Bronchial epithelial cell (primary cell): ENCODE data around the gene PLG. TPM values are rescaled to one million over a fixed set of nuclear protein-coding genes. Genes with fewer than 3 reads are reported as not detected.

Source experiments
- DNase-seq: peaks from one replicate; pipeline ENCODE4 v3.0.0-alpha.2; 2010; ENCODE audit warnings: low read depth
- FAIRE-seq: peaks from 2 replicates; lab custom pipeline; 2011; peaks lifted over from hg19 to GRCh38; lab: Jason Lieb, UNC
- H3K27me3 ChIP-seq: 2 replicates; pipeline ENCODE4 v1.5.1; 2011; ENCODE audit warnings: low read length; ENCODE audit not compliant: control insufficient read depth, insufficient read depth
- H3K36me3 ChIP-seq: 2 replicates; pipeline ENCODE4 v1.5.1; 2011; ENCODE audit warnings: low read length; ENCODE audit not compliant: control insufficient read depth, insufficient read depth
- H3K4me3 ChIP-seq: 2 replicates; pipeline ENCODE4 v1.5.1; 2011; ENCODE audit warnings: mild to moderate bottlenecking, low read depth, low read length, control low read depth
- total RNA-seq: library from RNA; depleted of rRNA; stranded (reverse); fragments of >200 nt; gene quantifications from 2 replicates; pipeline ENCODE4 v1.2.1, GENCODE V29; 2014
- TF ChIP-seq, protein P1 (sequence below): IDR thresholded peaks from 2 replicates; pipeline ENCODE4 v1.5.1; 2011; ENCODE audit warnings: mild to moderate bottlenecking, moderate library complexity, low read length, control low read depth, inconsistent platforms; ENCODE audit not compliant: insufficient read depth, severe bottlenecking

PLG gene
- total RNA-seq, 1 donor from 2014 or later = not detected

DNA sequence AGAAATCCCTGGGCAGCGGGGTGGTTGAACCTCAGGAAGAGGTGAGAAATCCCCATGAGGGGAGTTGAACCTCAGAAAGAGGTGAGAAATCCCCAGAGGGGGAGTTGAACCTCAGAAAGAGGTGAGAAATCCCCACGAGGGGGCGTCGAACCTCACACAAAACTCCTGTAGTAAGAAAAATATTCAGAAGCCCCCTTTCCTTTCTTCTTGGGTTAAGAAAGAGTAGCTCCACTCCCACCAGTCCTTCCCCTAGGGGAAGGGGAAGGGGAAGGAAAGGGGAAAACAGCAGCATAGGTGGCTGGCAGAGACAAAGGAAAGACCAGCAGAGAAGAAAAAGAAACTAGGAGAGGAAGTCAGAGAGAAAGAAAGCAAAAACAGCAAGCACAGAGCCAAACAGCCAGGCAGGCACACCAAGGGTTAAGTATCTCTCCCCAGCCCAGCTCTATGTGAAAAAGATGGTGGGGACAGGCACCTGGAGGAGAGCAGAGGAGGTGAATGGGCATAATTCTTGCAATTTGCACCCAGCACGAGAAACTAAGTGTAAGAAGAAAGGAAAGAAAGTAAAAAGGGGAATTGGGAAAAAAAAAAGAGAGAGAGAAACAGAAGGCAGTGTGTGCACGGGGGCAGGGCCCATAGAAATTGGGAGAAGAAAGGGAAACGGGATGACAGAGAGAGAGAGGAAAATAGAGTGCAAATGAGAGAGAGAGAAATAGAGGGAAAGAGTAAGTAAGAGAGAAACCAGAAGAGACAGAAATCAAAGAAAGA lies 88.2 kb downstream of the PLG start:
- no peaks in the 10 kb centered on the region for H3K36me3 ChIP-seq
- no peak for DNase-seq
- H3K4me3 ChIP-seq = no peak overlapping the region
- FAIRE-seq = no peak
- no peaks in the 10 kb centered on the region for H3K27me3 ChIP-seq
- TF ChIP-seq, protein P1, sequence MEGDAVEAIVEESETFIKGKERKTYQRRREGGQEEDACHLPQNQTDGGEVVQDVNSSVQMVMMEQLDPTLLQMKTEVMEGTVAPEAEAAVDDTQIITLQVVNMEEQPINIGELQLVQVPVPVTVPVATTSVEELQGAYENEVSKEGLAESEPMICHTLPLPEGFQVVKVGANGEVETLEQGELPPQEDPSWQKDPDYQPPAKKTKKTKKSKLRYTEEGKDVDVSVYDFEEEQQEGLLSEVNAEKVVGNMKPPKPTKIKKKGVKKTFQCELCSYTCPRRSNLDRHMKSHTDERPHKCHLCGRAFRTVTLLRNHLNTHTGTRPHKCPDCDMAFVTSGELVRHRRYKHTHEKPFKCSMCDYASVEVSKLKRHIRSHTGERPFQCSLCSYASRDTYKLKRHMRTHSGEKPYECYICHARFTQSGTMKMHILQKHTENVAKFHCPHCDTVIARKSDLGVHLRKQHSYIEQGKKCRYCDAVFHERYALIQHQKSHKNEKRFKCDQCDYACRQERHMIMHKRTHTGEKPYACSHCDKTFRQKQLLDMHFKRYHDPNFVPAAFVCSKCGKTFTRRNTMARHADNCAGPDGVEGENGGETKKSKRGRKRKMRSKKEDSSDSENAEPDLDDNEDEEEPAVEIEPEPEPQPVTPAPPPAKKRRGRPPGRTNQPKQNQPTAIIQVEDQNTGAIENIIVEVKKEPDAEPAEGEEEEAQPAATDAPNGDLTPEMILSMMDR = no peak

DNA sequence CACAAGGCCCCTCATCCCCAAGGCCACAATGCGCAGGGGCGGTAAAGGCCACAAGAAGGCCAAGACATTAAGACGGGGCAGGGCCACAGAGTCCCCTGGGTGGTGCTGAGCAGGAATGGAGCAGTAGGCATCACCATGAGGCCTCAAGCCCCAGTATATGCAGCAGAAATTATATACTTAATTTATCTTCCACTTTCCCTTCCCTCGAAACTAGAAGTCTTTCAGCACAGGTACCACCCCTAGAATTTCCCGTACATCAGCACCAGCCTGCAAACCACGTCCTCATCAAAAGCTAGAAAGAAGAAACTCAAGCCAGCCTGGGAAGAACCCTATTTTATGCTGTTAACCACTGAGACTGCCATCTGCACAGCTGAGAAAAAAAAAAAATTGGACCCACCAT lies 89.4 kb downstream of the PLG start:
- FAIRE-seq (no peak), DNase-seq (no peak)
- Histone ChIP-seq H3K27me3 (no peaks in the 10 kb centered on the region), H3K36me3 (no peaks in the 10 kb centered on the region), H3K4me3 (no peak overlapping the region)
- TF ChIP-seq, protein P1 = no peak

DNA sequence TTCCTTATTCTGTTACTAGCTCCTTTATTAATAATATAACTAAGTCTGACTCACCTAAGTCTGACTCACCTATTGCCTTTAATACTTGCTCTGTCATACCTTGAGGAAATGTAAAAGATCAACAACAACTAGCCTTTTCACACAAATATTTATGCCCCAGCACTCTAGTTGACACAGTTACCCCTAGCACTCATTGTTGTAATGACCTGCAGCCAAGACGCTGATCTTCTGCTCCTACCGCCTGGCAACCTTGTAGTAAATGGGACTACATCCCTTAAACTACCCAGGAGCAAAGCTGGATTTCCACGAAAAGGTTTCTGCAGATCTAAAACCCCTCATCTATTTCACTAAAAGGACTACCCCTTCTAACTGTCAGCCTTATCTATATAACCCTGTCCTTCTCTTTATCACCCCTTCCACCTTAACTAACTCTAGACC lies 90.0 kb downstream of the PLG start:
- FAIRE-seq (no peak), DNase-seq (peak; percentile 93)
- Histone ChIP-seq H3K27me3 (no peaks in the 10 kb centered on the region), H3K4me3 (no peak overlapping the region), H3K36me3 (no peaks in the 10 kb centered on the region)
- TF ChIP-seq, protein P1 = no peak

DNA sequence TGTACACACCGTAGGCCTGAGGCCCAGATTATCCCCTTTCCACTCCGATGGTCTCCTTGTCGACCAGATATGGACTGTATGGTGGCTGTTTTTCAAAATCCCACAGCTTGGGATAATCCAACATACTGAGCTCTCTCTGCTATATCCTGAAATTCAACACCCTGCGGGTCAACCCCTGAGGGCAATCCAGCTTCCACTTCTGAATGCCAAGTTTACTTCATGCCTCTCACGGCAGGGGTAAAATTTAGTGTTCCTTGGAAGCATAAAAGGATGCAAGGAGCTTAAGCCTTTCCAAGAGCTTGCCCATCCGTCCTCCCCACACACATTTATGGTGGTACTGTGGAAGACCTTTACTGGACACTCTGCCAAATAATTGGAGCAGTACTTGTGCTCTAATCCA lies 90.7 kb downstream of the PLG start:
- Histone ChIP-seq H3K27me3 (no peaks in the 10 kb centered on the region), H3K4me3 (no peak overlapping the region), H3K36me3 (no peaks in the 10 kb centered on the region)
- FAIRE-seq = no peak
- DNase-seq = peak; percentile 28
- TF ChIP-seq, protein P1 = no peak

DNA sequence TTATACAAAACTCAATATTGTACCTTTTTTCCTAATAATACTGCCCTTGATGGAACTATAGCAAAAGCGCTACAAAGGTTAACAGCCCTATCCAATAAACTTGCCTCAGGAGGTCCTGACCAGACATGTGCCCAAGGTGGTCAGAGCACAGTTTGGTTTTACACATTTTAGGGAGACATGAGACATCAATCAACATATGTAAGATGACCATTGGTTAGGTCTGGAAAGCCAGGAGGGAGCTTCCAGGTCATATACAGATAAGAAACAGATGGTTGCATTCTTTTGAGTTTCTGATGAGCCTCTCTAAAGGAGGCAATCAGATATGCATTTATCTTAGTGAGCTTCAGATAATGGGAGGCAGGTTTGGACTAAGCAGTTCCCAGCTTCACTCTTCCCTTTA lies 91.6 kb downstream of the PLG start:
- H3K36me3 ChIP-seq = no peaks in the 10 kb centered on the region
- TF ChIP-seq, protein P1 = no peak
- FAIRE-seq (no peak), DNase-seq (no peak)
- no peak overlapping the region for H3K4me3 ChIP-seq
- no peaks in the 10 kb centered on the region for H3K27me3 ChIP-seq
